Parathyroid adenoma (tissue), 2 donors: ENCODE results near the gene LPO.

Experiments used
- H2AFZ ChIP-seq: fragments of 300-600 bp; sonication (generic); one replicate; pipeline ENCODE4 v1.7.0; 2017; ENCODE audit warnings: antibody characterized with exemption, mild to moderate bottlenecking
- H3K27ac ChIP-seq: fragments of 300-600 bp; sonication (generic); one replicate; pipeline ENCODE4 v1.7.0; 2017
- H3K27me3 ChIP-seq: fragments of 300-600 bp; sonication (generic); one replicate; pipeline ENCODE4 v1.7.0; 2017; ENCODE audit warnings: low read length; ENCODE audit not compliant: control insufficient read depth, insufficient read depth
- H3K36me3 ChIP-seq: fragments of 300-600 bp; sonication (generic); one replicate; pipeline ENCODE4 v1.7.0; 2017; ENCODE audit warnings: low read length; ENCODE audit not compliant: control insufficient read depth, insufficient read depth
- H3K4me1 ChIP-seq: fragments of 300-600 bp; sonication (generic); one replicate; pipeline ENCODE4 v1.7.0; 2017; ENCODE audit warnings: control low read depth
- H3K4me2 ChIP-seq: fragments of 300-600 bp; sonication (generic); one replicate; pipeline ENCODE4 v1.7.0; 2017; ENCODE audit warnings: low read length
- H3K4me3 ChIP-seq: fragments of 300-600 bp; sonication (generic); one replicate; pipeline ENCODE4 v1.7.0; 2017; ENCODE audit warnings: low read depth, low read length
- H3K79me2 ChIP-seq: fragments of 300-600 bp; sonication (generic); one replicate; pipeline ENCODE4 v1.7.0; 2017; ENCODE audit warnings: control low read depth
- H3K9ac ChIP-seq: fragments of 300-600 bp; sonication (generic); one replicate; pipeline ENCODE4 v1.7.0; 2017; ENCODE audit warnings: mild to moderate bottlenecking
- H3K9me3 ChIP-seq: fragments of 300-600 bp; sonication (generic); one replicate; pipeline ENCODE4 v1.7.0; 2017; ENCODE audit warnings: low read length; ENCODE audit not compliant: control insufficient read depth
- CTCF ChIP-seq: fragments of 300-600 bp; sonication (generic); IDR thresholded peaks from one replicate; pipeline ENCODE4 v1.7.0; 2017; ENCODE audit warnings: antibody characterized with exemption, mild to moderate bottlenecking
- donor health status: primary hyperparathyroidism.

Gene LPO

GRCh38 chr17:58272367-58273280, 34.2 kb downstream of the LPO start:
- Histone ChIP-seq H2AFZ (no peak overlapping the region), H3K9ac (no peak overlapping the region), H3K4me3 (no peak overlapping the region), H3K27ac (no peak overlapping the region), H3K4me2 (no peak overlapping the region), H3K36me3 (no peaks in the 10 kb centered on the region), H3K9me3 (no peaks in the 10 kb centered on the region), H3K79me2 (no peaks in the 10 kb centered on the region), H3K4me1 (no peaks in the 10 kb centered on the region), H3K27me3 (no peaks in the 10 kb centered on the region)
- TF ChIP-seq CTCF = no peak

GRCh38 chr17:58273453-58274104, 35.2 kb downstream of the LPO start:
- H3K27ac ChIP-seq = no peak overlapping the region
- H3K36me3 ChIP-seq = no peaks in the 10 kb centered on the region
- H3K4me2 ChIP-seq = no peak overlapping the region
- TF ChIP-seq CTCF = no peak
- no peaks in the 10 kb centered on the region for H3K27me3 ChIP-seq
- no peak overlapping the region for H3K4me3 ChIP-seq
- no peak overlapping the region for H2AFZ ChIP-seq
- H3K9me3 ChIP-seq = no peaks in the 10 kb centered on the region
- no peaks in the 10 kb centered on the region for H3K4me1 ChIP-seq
- no peak overlapping the region for H3K9ac ChIP-seq
- H3K79me2 ChIP-seq = no peaks in the 10 kb centered on the region

- H3K4me1 ChIP-seq = no peaks in the 10 kb centered on the region
- H3K4me2 ChIP-seq = no peak overlapping the region
- no peak overlapping the region for H3K4me3 ChIP-seq
- no peaks in the 10 kb centered on the region for H3K9me3 ChIP-seq
- no peak for TF ChIP-seq CTCF
- no peak overlapping the region for H3K27ac ChIP-seq
- H3K79me2 ChIP-seq = no peaks in the 10 kb centered on the region
- H2AFZ ChIP-seq = no peak overlapping the region
- H3K9ac ChIP-seq = no peak overlapping the region
- H3K27me3 ChIP-seq = no peaks in the 10 kb centered on the region
- H3K36me3 ChIP-seq = no peaks in the 10 kb centered on the region
Measured at GRCh38 chr17:58275417-58275816, 37.0 kb downstream of the LPO start.

- no peak for TF ChIP-seq CTCF
- no peaks in the 10 kb centered on the region for H3K27me3 ChIP-seq
- H3K4me3 ChIP-seq = no peak overlapping the region
- H3K79me2 ChIP-seq = no peaks in the 10 kb centered on the region
- no peak overlapping the region for H3K9ac ChIP-seq
- H3K36me3 ChIP-seq = no peaks in the 10 kb centered on the region
- H3K4me1 ChIP-seq = no peaks in the 10 kb centered on the region
- no peaks in the 10 kb centered on the region for H3K9me3 ChIP-seq
- no peak overlapping the region for H3K4me2 ChIP-seq
- no peak overlapping the region for H3K27ac ChIP-seq
- no peak overlapping the region for H2AFZ ChIP-seq
Measured at GRCh38 chr17:58276423-58276822, 38.0 kb downstream of the LPO start.
